Neural progenitor cell (in vitro differentiated cells): ENCODE data around the gene NOXA1.

Experiments
- EZH2 ChIP-seq: fragments of 200-600 bp; sonication (generic); IDR thresholded peaks from 2 replicates; pipeline ENCODE4 v1.6.1; 2017; ENCODE audit warnings: antibody characterized with exemption, mild to moderate bottlenecking, moderate library complexity
- EZH2phosphoT487 ChIP-seq: fragments of 200-600 bp; sonication (generic); IDR thresholded peaks from 2 replicates; pipeline ENCODE4 v1.6.1; 2017; ENCODE audit warnings: antibody characterized with exemption
- TF ChIP-seq, protein P1 (sequence below): fragments of 200-600 bp; sonication (generic); IDR thresholded peaks from 2 replicates; pipeline ENCODE4 v1.5.1; 2017; ENCODE audit warnings: antibody characterized with exemption, mild to moderate bottlenecking

DNA sequence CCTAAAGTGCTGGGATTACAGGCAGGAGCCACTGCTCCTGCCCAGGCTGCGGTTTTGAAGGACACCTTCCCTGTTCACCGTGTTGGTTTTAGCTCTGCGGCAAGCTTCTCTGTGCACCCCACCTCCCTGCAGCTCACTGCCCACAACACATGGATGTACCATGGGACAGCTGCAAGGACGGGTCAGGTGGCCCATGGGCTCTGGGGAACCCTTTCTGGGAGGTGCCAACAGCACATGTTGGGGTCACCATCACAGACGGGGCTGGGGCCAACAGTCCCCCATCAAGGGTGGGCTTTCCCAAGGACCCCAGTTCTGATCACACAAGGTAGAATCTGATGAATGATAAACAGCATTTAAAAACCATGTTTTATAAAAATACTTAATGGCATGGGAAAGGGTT, 7.7 kb upstream of the NOXA1 start:
- TF ChIP-seq, protein P1, sequence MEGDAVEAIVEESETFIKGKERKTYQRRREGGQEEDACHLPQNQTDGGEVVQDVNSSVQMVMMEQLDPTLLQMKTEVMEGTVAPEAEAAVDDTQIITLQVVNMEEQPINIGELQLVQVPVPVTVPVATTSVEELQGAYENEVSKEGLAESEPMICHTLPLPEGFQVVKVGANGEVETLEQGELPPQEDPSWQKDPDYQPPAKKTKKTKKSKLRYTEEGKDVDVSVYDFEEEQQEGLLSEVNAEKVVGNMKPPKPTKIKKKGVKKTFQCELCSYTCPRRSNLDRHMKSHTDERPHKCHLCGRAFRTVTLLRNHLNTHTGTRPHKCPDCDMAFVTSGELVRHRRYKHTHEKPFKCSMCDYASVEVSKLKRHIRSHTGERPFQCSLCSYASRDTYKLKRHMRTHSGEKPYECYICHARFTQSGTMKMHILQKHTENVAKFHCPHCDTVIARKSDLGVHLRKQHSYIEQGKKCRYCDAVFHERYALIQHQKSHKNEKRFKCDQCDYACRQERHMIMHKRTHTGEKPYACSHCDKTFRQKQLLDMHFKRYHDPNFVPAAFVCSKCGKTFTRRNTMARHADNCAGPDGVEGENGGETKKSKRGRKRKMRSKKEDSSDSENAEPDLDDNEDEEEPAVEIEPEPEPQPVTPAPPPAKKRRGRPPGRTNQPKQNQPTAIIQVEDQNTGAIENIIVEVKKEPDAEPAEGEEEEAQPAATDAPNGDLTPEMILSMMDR = no peak
- TF ChIP-seq EZH2 (no peak), EZH2phosphoT487 (no peak)
